HG03520 (cell line): ENCODE results near the gene SAG.
A peak's percentile ranks its signal among the peaks of the same experiment; 100 is the strongest.
"Not testable (repeated sequence)": the region's sequence is repeated elsewhere in the genome, so short reads cannot be mapped to it uniquely, and the experiment has no call there.

Experiments
- ATAC-seq: cut with Tn5 transposase; IDR thresholded peaks from one replicate; pipeline ENCODE4 v1.9.1; 2021; ENCODE audit warnings: mild to moderate bottlenecking, moderate library complexity; ENCODE audit not compliant: unreplicated experiment

The SAG gene

DNA sequence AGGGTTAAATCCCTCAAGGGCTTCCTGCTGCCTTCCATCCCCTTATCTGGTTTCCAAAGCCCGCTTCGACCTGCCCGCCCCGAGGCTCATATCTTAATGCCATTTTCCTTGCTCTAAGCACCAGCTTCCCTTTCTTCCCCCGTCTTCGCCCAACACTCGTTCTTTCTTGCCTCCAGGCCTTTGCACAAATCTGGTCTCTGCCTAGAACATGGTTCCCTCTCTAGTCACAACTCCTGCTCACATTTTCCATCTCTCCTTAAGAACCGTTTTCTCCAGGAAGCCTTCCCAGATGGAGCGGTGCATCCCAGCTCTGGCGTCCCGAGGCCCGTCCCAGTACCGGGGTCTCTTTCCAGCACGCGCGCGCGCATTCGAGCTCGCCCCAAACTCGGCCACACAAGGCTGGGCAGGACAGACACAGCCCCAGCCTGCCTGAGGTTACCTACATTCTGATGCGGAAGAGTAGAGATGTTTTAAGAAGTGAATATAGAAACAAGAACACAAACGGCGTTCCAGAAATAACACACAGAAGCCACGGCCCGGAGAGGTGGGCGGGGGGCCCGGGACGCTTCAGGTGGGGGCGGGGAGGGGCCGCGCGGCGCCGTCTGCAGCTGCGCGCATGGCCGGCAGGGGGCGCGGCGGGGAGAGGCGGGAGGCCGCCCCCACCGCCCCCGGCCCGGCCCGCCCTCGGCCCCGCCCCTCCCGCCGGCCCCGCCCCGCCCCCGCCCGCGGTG lies 46.3 kb downstream of the SAG start, which contains the start of gene DGKD:
Gene DGKD (plus strand): TSS at position 726 of the 731 bp plus-strand sequence. CDS start 25 bp downstream, outside the sequence.
- ATAC-seq, result peak; percentile 48

DNA sequence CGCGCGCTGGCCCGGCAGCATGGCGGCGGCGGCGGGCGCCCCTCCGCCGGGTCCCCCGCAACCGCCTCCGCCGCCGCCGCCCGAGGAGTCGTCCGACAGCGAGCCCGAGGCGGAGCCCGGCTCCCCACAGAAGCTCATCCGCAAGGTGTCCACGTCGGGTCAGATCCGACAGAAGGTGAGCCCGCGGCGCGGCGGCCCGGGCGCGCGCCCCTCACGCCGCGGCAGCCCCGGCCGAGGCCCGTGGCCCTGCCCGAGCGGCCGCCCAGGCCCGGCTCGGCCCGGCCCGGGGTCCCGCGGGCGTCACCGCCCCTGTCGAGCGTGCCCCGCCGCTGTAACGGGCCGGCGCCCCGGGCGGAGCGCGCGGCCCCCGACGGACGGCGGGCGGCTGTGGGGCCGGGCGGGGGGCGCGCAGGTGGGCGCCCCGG lies 46.9 kb downstream of the SAG start:
- peak; percentile 2 for ATAC-seq

DNA sequence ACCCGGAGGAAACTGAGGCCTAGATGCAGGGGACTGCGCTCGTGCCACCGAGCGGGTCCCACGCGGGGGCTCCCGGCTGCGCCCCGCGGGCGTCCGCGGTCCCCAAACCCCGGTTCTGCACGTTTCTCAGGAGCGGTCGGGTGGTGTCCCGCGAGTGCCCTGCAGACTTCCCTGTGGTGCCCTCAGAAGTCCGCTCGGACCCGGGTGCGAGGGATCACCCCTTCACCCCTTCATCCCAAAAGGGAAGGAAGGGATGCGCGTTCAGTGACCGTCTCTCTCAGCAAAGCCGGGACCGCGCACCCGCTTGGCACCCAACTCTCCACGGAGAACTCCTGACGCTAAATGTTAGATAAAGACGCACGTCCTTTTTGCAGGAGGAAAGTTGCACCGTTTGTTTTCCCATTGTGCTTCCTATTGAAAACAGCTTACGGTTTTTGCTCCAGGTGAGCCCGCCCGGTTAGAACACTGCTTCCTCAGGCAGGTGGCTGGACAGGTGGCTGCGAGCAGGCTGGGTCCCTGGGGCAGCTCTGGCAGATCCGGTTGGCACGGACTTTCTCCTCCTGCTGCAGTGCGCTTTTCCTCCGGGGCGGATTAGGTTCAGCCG lies 47.5 kb downstream of the SAG start:
- peak; percentile 10 for ATAC-seq

DNA sequence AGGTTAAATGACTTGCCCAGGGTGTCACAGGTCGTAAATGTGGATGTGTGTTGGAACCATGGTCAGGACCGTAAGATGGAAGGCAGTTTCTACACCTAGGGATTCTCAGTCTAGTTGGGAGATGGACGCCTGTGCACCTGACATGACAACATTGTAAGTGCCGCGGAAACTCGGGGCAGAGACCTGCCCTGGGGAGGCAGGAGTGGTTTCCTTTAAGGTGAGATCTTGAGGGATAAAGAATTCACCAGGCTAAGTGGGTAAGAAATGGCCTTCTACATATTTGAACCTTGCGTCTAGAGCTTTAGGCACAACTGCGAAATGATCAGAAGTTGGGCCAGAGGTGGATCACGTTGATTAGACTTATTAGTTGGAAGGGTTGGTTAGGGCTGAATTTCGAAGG lies 48.3 kb downstream of the SAG start:
- no peak for ATAC-seq

DNA sequence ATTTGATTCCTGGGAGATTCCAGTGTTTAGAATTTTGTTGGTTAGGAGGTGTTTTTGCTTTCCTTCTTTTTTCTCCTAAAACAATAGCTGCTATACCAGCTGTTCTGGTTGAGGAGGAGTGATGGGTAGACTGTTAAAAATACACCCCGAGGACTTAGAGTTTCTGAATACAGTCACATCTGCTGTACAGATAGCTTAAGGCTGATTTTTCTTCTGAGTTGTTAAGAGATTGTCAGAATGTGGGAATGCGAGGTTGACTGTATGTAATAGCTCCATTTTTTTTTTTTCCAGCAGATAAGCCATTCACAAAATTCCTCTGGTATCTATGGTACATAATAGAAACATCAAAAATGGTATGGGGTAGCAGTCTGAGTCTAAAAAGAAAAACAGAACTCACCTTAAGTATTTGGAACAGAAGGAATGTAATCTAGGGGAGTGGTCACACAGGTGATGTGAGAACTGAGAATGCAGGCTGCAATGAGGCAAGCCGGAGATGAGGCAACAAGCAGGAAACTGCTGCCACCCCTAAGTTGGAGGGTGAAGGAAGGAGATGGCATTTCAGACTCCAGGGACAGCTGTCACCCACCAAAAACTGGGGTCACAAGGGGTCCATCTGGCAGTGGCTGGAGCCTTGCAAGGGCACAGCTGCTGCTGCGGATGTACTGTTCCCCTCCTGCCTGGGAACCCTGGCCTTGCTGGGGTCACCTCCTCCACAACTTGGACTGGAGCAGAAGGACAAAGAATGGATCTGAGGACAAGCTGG lies 49.1 kb downstream of the SAG start:
- no peak for ATAC-seq

DNA sequence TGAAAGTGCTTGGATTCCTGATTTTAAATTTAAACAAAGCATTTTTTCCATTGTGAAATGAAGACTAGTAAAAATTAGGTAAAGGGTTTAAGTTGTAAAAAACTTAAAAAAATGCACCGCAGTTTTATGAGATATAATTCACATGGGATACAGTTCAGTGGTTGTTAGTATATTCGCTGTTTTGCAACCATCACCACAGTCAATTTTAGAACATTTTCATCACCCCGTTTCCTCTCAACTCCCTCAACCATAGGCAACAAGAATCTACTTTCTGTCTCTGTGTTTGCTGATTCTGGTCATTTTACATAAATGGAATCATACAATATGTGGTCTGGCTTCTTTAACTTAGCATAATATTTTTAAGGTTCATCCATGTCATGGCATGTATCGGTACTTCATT lies 50.7 kb downstream of the SAG start:
- ATAC-seq, result no peak

DNA sequence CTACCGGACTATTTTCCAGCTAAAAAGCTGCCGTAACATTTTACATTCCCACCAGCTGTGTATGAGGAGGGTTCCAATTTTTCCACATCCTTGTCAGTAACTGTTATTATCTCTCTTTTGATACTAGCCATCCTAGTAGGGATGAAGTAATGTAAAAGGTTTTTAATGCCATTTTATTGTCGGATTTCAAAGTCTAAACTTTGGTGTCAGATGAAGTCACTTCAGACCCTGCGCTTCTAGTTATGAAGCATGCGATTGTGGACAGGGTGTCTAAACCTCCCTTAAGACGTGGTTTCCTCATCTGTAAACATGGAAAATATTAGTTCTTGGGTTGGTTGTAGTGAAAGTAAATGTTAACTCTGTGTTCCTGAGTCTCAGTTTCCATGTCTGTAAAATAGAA lies 51.3 kb downstream of the SAG start:
- ATAC-seq, result no peak

DNA sequence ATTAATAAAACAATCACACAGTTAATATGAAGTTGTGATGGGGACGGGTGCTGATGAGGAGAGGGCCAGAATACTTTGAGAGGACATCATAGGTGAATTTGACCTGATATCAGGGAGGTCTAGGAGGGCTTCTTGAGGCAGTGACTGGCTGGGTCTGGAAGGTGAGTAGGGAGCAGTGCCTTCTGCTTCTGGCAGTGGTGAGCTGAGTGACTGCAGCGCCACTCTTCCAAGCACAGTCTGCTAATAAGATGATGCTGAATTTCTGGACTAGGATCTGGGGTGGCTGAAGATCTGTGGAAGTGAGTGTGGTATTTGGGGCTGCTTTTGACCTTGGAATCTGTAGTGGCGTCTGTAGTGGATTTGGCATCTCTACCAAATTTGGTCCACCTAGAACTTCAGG lies 52.2 kb downstream of the SAG start:
- ATAC-seq, result no peak

DNA sequence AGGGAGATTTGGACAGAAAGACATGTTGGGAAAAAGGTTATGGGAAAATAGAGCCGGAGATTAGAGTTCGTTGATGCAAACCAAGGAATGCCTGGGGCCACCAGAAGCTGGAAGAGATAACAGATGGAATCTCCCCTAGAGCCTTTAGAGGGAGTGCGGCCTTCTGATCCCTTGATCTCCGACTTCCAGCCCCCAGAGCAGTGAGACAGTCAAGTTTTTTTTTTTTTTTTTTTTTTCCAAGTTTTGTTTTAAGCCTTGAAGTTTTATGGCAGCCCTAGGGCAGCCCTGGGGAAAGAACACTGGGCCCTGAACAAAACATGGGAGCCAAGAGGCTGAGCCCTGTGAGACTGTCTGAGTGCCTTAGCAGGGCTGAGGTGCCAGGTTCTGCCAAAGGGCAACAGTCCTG lies 53.2 kb downstream of the SAG start:
- no peak for ATAC-seq

DNA sequence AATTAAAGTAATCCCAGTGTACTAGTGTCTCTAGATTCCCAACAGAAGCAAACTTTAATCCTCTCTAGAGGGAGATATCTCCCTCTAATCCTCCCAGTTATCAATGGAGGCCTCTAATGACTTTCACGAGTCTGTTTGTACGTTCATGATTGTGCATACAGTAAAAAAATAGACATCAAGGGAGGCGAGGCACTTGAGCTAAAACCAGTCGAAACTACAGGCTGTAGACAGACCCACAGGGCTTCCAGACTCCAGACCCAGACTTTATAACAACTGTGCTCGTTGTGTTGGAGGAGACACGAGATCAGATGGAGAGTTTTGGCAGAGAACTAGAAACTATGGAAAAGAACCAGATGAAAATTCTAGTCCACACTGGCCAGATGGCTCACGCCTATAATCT lies 53.7 kb downstream of the SAG start:
- no peak for ATAC-seq

DNA sequence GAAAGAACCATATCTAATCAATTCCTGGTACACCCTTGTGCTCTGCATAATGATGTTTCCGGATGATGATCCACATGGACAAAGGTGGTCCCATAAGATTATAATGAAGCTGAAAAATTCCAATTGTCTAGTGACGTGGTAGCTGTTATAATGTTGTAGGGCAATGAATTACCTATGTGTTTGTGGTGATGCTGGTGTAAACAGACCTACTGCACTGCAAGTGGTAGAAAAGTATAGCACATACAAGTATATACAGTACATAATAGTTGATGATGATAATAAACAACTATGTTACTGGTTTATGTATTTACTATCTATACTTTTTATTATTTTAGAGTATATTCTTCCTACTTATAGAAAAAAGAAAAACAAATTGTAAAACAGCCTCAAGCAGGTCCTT lies 55.1 kb downstream of the SAG start:
- ATAC-seq, result no peak

DNA sequence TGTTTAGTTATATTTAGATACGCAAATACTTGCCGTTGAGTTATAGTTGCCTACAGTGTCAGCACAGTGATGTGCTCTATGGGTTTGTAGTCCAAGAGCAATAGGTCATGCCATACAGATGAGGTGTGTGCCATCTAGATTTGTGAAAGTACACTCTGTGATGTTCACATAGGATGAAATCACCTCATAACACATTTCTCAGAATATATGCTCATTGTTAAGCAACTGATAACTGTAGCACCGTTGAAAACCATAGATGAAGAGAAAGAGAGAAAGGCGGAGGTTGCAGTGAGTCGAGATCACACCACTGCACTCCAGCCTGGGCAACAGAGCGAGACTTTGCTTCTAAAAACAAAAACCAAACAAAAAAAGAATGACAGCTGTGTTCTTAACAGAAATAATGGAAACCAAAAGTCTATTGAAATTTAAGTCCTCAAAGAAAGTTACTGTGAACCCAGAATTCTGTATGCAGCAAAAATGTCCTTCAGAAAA lies 56.2 kb downstream of the SAG start:
- ATAC-seq, result peak; percentile 44

DNA sequence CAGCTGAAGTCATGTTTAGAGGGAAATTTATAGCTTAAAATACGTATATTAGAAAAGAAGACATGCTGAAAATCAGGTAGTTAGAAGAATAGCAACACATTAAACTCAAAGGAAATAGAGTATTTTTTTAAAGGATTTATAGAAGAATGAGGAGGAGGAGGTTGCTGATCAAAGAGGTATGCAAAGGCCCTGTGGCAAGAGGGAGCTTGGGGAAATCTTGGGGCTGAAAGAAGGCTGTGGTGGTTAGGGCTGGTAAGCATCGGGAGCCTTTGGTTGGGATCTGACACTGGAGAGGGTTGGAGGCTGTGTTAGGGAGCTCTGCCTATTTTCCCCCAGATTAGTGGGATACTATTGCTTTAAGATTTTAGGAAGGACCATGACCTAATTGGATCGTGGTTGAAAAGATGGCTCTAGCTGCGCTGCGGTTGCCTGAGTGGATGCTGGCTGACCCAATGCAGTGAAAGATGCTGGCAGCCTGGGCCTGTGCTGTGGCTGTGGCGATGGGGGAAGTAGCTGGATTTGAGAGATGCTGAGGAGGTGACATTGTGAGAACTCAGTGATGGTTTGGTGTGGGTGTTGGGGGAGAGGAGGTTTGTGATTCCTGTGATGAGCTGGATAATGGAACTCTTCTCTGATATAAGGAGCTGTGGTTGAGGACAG lies 58.4 kb downstream of the SAG start:
- ATAC-seq, result no peak

DNA sequence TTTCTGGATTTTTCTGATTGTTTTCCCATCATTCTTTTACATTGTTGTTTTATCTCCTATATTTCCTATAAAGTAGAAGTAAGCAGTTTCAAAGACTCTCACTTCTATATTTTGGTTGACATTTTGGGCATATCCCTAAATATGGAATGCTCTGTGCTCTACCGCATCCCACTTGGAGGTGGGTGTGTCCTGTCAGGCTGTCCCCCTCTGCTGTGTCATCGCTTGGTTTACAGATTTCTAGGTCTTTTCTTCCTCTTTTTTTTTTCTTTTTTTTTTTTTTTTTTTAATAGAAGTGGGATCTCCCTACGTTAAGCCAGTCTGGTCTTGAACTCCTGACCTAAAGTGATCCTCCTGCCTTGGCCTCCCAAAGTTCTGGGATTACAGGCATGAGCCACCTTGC lies 60.0 kb downstream of the SAG start:
- no peak for ATAC-seq

DNA sequence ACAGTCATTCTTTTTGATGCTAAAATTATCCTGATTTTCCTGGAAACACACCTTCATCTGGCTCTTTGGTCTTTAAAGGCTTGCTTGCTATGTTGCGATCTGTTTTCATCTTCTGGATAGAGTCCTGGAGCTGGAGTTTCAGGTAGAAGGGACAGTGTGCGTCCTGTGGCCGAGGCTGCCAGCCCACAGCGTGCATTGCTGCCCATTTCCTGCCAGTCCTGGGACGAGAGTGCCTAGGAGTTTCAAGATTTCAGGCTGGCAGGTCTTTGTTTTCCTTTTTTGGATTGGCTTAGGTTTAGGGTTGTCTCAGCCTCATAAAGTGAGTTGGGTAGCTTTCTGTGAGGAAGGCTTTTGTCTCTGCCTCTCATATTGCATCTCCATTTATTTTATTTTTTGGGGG lies 61.1 kb downstream of the SAG start:
- ATAC-seq, result no peak

DNA sequence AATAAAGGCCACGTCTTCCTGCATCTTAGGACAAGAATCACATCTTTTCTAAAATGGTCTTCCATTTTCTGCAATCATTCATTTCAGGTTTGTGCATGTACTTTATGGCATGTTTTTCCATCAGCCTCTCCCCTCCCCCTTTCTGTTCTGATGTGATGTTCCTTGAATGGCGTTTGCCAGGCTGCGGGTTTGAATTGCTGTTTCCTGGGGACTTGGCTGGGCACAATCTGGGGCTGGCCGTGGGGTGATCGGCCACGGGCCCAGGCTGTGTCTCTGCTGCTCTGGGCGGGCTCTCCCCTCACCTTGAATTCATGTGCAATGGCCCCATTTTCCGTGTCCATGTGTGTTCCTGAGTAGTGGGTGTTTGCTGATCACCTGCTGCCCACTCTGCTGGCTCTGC lies 61.8 kb downstream of the SAG start:
- no peak for ATAC-seq

DNA sequence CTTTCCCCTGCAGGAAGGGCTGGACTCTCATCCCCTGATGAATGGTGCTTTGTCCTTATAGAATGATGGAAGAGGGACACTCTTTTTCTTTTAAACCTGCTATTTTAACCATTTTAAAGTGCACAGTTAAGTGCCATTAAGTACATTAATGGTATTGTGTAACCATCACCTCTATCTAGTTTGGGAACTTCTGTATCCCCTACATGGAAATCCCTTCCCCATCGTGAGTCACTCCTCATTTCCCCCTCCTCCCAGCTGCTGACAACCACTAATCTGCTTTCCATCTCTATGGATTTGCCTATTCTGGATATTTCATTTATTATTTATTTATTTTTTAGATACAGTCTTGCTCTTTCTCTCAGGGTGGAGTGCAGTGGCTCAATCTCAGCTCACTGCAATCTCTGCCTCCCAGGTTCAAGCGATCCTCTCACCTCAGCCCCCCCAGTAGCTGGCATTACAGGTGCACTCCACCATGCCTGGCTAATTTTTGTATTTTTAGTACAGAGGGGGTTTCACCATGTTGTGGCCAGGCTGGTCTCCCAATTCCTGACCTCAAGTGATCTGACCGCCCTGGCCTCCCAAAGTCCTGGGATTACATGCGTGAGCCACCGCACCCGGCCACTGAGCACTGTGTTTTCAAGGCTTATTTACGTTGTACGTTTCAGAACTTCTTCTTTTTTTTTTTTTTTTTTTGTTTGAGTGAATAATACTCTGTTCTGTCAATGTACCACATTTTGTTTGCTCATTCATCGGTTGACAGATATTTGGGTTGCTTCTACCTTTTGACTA lies 62.5 kb downstream of the SAG start:
- no peak for ATAC-seq

DNA sequence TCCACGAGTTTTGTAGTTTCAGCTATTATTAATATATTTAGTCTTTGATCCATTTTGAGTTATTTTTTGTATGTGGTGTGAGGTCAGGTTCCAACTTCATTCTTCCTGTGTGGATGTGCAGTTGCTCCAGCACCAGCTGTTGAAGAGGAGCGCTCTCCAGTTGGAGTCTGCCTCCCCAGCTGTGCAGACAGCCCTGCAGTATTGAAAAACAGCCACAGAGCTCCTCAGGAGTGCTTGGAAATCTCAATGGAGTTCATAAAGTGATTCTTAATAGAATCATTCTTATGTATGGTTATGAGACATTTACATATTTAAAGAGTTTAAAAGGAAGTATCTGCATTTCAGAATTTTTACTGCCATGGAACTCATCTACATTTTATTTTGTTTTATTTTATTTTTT lies 64.0 kb downstream of the SAG start:
- no peak for ATAC-seq

DNA sequence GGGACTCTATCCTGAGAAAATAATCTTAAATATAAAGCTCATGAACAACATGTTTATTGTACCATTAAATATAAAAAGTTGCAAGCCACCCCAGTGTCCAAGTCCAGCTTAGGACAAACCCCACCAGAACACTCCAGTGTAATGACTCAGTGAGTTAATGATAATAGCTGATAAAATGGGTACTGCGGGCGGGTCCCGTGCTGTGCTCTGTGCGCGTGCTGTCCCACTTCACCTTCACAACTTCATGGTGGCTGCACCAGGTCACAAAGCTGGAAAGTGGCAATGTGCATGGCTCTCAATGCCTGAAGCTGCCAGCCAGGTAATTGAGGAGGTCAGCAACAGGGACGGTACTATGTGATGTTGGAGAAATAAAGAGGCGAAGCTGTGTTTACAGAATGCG lies 65.2 kb downstream of the SAG start:
- ATAC-seq, result no peak

DNA sequence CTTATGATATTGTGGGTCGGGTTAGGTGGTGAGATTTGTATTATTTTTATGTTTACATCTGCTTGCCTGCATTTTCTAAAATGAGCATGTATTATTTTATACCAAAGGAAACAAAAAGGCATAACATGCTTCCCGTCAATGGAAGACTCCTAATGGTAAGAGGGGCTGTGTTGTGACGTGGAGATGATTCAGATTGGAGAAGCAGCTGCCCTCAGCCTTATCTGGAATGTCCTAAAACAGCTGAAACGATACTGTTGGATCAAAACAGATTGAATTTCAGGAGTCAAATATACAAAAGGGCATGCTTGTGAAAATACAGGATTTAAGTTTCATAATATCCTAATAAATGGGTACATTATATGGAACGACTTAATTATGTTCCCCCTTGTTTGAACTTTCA lies 65.7 kb downstream of the SAG start:
- no peak for ATAC-seq

DNA sequence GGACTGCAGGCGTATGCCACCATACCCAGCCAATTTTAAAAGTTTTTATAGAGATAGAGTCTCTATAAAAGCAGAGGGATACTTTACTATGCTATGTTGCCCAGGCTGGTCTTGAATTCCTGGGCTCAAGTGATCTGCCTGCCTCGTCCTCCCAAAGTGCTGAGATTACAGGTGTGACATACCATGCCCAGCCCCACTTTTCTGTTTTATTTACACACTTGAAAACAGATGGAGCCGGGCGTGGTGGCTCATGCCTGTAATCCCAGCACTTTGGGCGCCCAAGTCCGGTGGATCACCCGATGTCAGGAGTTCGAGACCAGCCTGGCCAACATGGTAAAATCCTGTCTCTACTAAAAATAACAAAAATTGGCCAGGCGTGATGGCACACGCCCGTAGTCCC lies 67.2 kb downstream of the SAG start:
- ATAC-seq, result not testable (repeated sequence)
